Neural cell (in vitro differentiated cells): Measurements from ENCODE around the gene RPS2. TPM values are rescaled to one million over a fixed set of nuclear protein-coding genes. Genes with fewer than 3 reads are reported as not detected.

Experiments used
- H2AFZ ChIP-seq: fragments of 200-600, 300-800 bp; sonication (generic), shearing (Covaris generic); 2 replicates; pipeline ENCODE4 v1.6.0; 2014; ENCODE audit warnings: low read depth, mild to moderate bottlenecking, antibody characterized with exemption, low read length, moderate library complexity
- H3F3A ChIP-seq: fragments of 200-600 bp; shearing (Covaris generic); 2 replicates; pipeline ENCODE4 v1.6.1; 2016; ENCODE audit warnings: mild to moderate bottlenecking, moderate library complexity, mixed read lengths, antibody characterized with exemption, low read length; ENCODE audit not compliant: insufficient read depth, poor library complexity, severe bottlenecking
- H3K27ac ChIP-seq: fragments of 200-600, 300-800 bp; sonication (generic), shearing (Covaris generic); 2 replicates; pipeline ENCODE4 v1.5.1; 2014; ENCODE audit warnings: mild to moderate bottlenecking, low read length, moderate library complexity
- H3K27me3 ChIP-seq: fragments of 300-800, 200-600 bp; sonication (generic), shearing (Covaris generic); 2 replicates; pipeline ENCODE4 v1.6.0; 2014; ENCODE audit warnings: mild to moderate bottlenecking, low read depth, low read length, moderate library complexity; ENCODE audit not compliant: insufficient read depth
- H3K36me3 ChIP-seq: fragments of 300-800, 200-600 bp; sonication (generic), shearing (Covaris generic); 2 replicates; pipeline ENCODE4 v1.5.1; 2014; ENCODE audit warnings: mild to moderate bottlenecking, antibody characterized with exemption, low read length, moderate library complexity; ENCODE audit not compliant: insufficient read depth
- H3K4me2 ChIP-seq: fragments of 300-800, 200-600 bp; sonication (generic), shearing (Covaris generic); 2 replicates; pipeline ENCODE4 v1.6.0; 2014; ENCODE audit warnings: mild to moderate bottlenecking, low read length
- H3K4me3 ChIP-seq: fragments of 300-800, 200-600 bp; sonication (generic), shearing (Covaris generic); 2 replicates; pipeline ENCODE4 v1.5.1; 2014; ENCODE audit warnings: mild to moderate bottlenecking, low read length, moderate library complexity
- H3K79me2 ChIP-seq: fragments of 200-600 bp; shearing (Covaris generic); replicated peaks from 2 replicates; pipeline ENCODE4 v1.6.0; 2014; ENCODE audit warnings: mild to moderate bottlenecking, low read length, moderate library complexity; ENCODE audit not compliant: insufficient read depth
- H3K9ac ChIP-seq: fragments of 300-800, 200-600 bp; sonication (generic), shearing (Covaris generic); 2 replicates; pipeline ENCODE4 v1.6.1; 2016; ENCODE audit warnings: mild to moderate bottlenecking, low read length, mixed read lengths
- H3K9me2 ChIP-seq: fragments of 200-600 bp; shearing (Covaris generic); 2 replicates; pipeline ENCODE4 v1.6.1; 2016; ENCODE audit warnings: mild to moderate bottlenecking, low read length, mixed read lengths; ENCODE audit not compliant: insufficient read depth
- H3K9me3 ChIP-seq: fragments of 200-600, 300-800 bp; sonication (generic), shearing (Covaris generic); 2 replicates; pipeline ENCODE4 v1.6.1; 2016; ENCODE audit warnings: mild to moderate bottlenecking, mixed run types, low read length, moderate library complexity, mixed read lengths
- H4K20me1 ChIP-seq: fragments of 200-600 bp; shearing (Covaris generic); 2 replicates; pipeline ENCODE4 v1.6.1; 2016; ENCODE audit warnings: mild to moderate bottlenecking, mixed run types; ENCODE audit not compliant: insufficient read depth
- CTCF ChIP-seq: fragments of 450-650 bp; IDR thresholded peaks from 2 replicates; pipeline ENCODE4 v1.5.1; 2014; ENCODE audit warnings: antibody characterized with exemption, mild to moderate bottlenecking, moderate library complexity; ENCODE audit not compliant: poor library complexity, severe bottlenecking
- EP300 ChIP-seq: fragments of 450-650 bp; conservative IDR thresholded peaks from 2 replicates; pipeline ENCODE4 v1.6.1; 2014; ENCODE audit warnings: antibody characterized with exemption, mild to moderate bottlenecking, moderate library complexity; ENCODE audit not compliant: poor library complexity, severe bottlenecking
- EZH2 ChIP-seq: fragments of 200-600, 300-800 bp; shearing (Covaris generic), sonication (generic); IDR thresholded peaks from 2 replicates; pipeline ENCODE4 v1.6.1; 2014; ENCODE audit warnings: antibody characterized with exemption, low read length, borderline replicate concordance, mild to moderate bottlenecking; ENCODE audit not compliant: insufficient read depth, poor library complexity, severe bottlenecking
- MXI1 ChIP-seq: fragments of 450-650 bp; conservative IDR thresholded peaks from 2 replicates; pipeline ENCODE4 v1.6.1; 2014; ENCODE audit warnings: antibody characterized with exemption, mild to moderate bottlenecking; ENCODE audit not compliant: poor library complexity, severe bottlenecking
- POLR2AphosphoS5 ChIP-seq: IDR thresholded peaks from 2 replicates; pipeline ENCODE4 v1.6.1; 2012
- RAD21 ChIP-seq: fragments of 450-650 bp; conservative IDR thresholded peaks from 2 replicates; pipeline ENCODE4 v1.6.1; 2014; ENCODE audit warnings: antibody characterized with exemption, mild to moderate bottlenecking, moderate library complexity
- SMC3 ChIP-seq: fragments of 450-650 bp; conservative IDR thresholded peaks from 2 replicates; pipeline ENCODE4 v1.6.1; 2014; ENCODE audit warnings: antibody characterized with exemption, mild to moderate bottlenecking, moderate library complexity; ENCODE audit not compliant: poor library complexity
- TAF1 ChIP-seq: IDR thresholded peaks from 2 replicates; pipeline ENCODE4 v1.6.1; 2012; ENCODE audit warnings: low read depth
- polyA plus RNA-seq: library from polyadenylated mRNA; depleted of rRNA; stranded (reverse); fragments of >200 nt; gene quantifications from 2 replicates; pipeline ENCODE4 v1.2.3, GENCODE V29; 2014
- TF ChIP-seq, protein P1 (sequence below): IDR thresholded peaks from 2 replicates; pipeline ENCODE4 v1.6.1; 2012; ENCODE audit warnings: borderline replicate concordance

The RPS2 gene
- polyA plus RNA-seq, 1 donor from 2014 or later: 1,393 TPM

DNA sequence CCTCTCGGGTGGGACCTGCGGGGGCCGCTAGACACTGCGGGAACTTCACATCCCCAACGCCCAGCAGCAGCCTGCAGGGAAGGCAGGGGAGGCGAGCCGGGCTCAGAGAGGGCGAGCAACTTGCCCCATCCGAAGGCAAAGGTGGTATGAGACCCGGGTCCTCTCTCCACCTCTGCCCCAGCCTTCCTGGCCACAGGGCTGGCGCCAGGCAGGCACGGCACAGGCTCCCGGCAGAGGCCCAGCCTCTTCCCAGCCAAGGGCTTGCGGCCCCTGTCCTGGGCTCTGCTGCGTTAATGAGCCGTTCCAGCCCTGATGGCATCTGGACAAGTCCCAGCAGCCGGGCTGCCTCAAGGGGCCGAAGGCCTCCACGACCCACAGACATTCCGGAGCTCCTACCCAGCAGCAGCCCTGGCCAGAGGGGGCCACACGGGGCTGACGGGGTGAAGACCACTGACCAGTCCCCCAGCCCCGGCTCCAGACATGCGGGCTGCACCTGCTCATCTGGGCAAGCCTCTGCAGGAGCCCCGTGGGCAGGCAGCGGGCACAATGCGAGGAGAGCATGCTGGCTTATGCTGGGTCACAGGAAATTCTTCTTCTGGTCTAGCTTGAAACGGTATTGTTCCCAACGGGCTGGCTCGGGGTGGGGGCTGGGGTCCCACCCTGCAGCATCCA is 45.2 kb downstream of the RPS2 start:
- H3K27me3 ChIP-seq: peaks cover 70% of the 10 kb centered on the region
- H2AFZ ChIP-seq: no peak overlapping the region
- no peaks in the 10 kb centered on the region for H3K36me3 ChIP-seq
- no peak overlapping the region for H3K9ac ChIP-seq
- H3K27ac ChIP-seq: no peak overlapping the region
- H3F3A ChIP-seq: no peaks in the 10 kb centered on the region
- no peak overlapping the region for H3K4me2 ChIP-seq
- H3K9me2 ChIP-seq: no peaks in the 10 kb centered on the region
- H3K4me3 ChIP-seq: no peak overlapping the region
- no peaks in the 10 kb centered on the region for H4K20me1 ChIP-seq
- no peaks in the 10 kb centered on the region for H3K9me3 ChIP-seq
- no peaks in the 10 kb centered on the region for H3K79me2 ChIP-seq
- TF ChIP-seq, protein P1, sequence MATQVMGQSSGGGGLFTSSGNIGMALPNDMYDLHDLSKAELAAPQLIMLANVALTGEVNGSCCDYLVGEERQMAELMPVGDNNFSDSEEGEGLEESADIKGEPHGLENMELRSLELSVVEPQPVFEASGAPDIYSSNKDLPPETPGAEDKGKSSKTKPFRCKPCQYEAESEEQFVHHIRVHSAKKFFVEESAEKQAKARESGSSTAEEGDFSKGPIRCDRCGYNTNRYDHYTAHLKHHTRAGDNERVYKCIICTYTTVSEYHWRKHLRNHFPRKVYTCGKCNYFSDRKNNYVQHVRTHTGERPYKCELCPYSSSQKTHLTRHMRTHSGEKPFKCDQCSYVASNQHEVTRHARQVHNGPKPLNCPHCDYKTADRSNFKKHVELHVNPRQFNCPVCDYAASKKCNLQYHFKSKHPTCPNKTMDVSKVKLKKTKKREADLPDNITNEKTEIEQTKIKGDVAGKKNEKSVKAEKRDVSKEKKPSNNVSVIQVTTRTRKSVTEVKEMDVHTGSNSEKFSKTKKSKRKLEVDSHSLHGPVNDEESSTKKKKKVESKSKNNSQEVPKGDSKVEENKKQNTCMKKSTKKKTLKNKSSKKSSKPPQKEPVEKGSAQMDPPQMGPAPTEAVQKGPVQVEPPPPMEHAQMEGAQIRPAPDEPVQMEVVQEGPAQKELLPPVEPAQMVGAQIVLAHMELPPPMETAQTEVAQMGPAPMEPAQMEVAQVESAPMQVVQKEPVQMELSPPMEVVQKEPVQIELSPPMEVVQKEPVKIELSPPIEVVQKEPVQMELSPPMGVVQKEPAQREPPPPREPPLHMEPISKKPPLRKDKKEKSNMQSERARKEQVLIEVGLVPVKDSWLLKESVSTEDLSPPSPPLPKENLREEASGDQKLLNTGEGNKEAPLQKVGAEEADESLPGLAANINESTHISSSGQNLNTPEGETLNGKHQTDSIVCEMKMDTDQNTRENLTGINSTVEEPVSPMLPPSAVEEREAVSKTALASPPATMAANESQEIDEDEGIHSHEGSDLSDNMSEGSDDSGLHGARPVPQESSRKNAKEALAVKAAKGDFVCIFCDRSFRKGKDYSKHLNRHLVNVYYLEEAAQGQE: no peak
- TF ChIP-seq POLR2AphosphoS5 (no peak), EZH2 (no peak), CTCF (no peak), EP300 (no peak), RAD21 (no peak), TAF1 (no peak), SMC3 (no peak), MXI1 (no peak)

DNA sequence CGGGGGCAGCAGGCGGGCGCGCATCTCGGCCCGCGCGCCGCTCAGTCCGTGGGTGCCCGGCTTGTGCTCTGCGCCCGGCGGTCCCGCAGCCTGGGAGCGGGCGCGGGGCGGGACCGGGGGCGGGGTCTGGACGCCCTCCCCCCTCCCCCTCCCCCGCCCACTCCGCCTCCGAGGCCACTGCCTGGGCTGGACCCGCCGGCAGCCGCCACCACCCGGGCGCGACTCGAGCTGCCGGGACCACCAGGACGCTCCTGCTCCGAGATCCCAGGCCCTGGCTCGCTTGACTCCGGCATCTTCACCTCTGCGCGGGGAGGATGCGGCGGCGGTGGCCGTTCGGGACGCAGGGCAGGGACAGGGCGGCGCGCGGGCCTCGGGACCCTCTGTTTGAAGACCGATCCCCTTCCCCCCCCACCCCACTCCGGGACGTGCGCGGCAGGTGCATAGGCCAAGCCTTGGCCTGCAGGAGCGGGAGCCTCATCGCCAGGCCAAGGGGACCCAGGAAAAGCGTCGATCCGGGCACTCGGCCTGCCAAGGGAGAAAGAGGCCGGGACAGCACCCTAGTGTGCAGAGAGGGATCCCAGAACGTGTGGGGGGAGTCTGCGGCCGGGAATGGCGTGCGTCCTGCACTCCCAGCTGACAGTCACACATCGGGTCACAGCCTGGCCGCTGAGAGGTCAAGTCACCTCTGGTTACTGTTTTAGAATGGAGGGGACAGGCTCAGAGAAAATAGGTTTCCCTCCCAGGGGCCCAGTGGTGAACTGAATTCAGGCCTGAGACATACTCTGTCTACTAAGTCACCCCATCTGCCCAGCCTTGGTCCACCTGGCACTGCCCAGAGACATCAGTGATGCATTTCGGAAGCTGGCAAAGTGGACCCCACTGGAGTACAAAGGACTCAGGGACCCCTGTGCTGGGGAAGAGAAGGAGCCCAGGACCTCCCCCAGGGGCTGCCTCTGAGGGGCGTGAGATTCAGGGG is 46.0 kb downstream of the RPS2 start, which contains the start of gene HS3ST6:
HS3ST6 (minus strand) TSS at position 65 of the 976 bp plus-strand sequence. CDS start 92 bp downstream, outside the sequence.
- Histone ChIP-seq H2AFZ (no peak within 1 kb of the TSS), H3K36me3 (no peaks in the 10 kb centered on the region), H4K20me1 (no peaks in the 10 kb centered on the region), H3K27me3 (peaks cover 70% of the 10 kb centered on the region), H3K4me2 (no peak within 1 kb of the TSS), H3K9me3 (no peaks in the 10 kb centered on the region), H3K27ac (no peak within 1 kb of the TSS), H3K9ac (peak within 1 kb of the TSS; percentile 12), H3K4me3 (peak within 1 kb of the TSS; percentile 57), H3K9me2 (no peaks in the 10 kb centered on the region), H3K79me2 (no peaks in the 10 kb centered on the region), H3F3A (no peaks in the 10 kb centered on the region)
- no peak for TF ChIP-seq CTCF
- TF ChIP-seq EP300: no peak
- TF ChIP-seq, protein P1: no peak
- no peak for TF ChIP-seq MXI1
- TF ChIP-seq RAD21: no peak
- TF ChIP-seq EZH2: peak; percentile 55
- TF ChIP-seq TAF1: no peak
- TF ChIP-seq SMC3: no peak
